Body of pancreas (tissue), 4 donors: ENCODE results near the gene CCBE1.

Experiments used
- CTCF ChIP-seq, 7 experiments: fragments of 450-650 bp in 4 of 7; fragments of 200-600 bp in 3 of 7; sonication (generic) in 3 of 7; IDR thresholded peaks; one replicate each; pipeline ENCODE4 v1.5.1; 2016 to 2019; ENCODE audit warnings: antibody characterized with exemption in 7 of 7
- POLR2A ChIP-seq, 3 donors: fragments of 450-650 bp; IDR thresholded peaks; one replicate each; pipeline ENCODE4 v1.6.1; 2016; ENCODE audit warnings: antibody characterized with exemption in 3 of 3, mild to moderate bottlenecking in 2 of 3

- TF ChIP-seq CTCF (IDR thresholded peaks at IDR 0.05) (peak; percentile 45 to 76 (median 61)), POLR2A (IDR thresholded peaks at IDR 0.05) (no peak)
Observed at GRCh38 chr18:59697236-59697932, at the start of gene CCBE1.
